ENCODE measurements around the gene EDN2.

The EDN2 gene

GRCh38 chr1:41473738-41474362 is 10.6 kb downstream of the EDN2 start:
- Histone ChIP-seq H3K4me3 (no peak overlapping the region), H3K27ac (peak overlapping the region; percentile 58 to 92)

DNA sequence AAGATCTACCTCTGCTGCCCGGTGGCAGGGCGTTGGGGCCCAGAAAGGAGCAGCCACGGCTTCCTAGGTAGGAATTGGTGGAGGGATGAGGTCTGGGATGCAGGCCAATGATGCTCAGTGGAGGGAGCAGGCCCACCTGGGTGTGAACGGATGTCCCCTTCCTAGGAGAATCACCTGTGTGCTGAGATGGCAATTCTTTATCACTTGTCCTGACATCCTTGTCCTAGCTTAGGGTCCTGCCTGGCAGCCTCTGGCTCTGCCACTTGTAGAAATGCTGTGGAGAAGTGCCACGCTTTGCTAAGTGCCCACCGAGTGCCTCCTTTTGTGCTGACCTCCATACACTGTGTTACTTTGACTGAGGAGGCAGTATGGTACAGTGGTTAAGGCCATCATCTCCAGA is 12.8 kb downstream of the EDN2 start:
- TF ChIP-seq, protein P1, sequence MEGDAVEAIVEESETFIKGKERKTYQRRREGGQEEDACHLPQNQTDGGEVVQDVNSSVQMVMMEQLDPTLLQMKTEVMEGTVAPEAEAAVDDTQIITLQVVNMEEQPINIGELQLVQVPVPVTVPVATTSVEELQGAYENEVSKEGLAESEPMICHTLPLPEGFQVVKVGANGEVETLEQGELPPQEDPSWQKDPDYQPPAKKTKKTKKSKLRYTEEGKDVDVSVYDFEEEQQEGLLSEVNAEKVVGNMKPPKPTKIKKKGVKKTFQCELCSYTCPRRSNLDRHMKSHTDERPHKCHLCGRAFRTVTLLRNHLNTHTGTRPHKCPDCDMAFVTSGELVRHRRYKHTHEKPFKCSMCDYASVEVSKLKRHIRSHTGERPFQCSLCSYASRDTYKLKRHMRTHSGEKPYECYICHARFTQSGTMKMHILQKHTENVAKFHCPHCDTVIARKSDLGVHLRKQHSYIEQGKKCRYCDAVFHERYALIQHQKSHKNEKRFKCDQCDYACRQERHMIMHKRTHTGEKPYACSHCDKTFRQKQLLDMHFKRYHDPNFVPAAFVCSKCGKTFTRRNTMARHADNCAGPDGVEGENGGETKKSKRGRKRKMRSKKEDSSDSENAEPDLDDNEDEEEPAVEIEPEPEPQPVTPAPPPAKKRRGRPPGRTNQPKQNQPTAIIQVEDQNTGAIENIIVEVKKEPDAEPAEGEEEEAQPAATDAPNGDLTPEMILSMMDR (IDR thresholded peaks at IDR 0.05), result no peak
- no peak for DNase-seq (ENCODE audit: low spot score)
- Histone ChIP-seq H3K4me3 (no peak overlapping the region), H3K27ac (no peak overlapping the region)

More at GRCh38 chr1:41473738-41474362, 10.6 kb downstream of the EDN2 start:
- DNase-seq (ENCODE audit: low spot score), result no peak
- TF ChIP-seq, protein P1 (IDR thresholded peaks at IDR 0.05), result no peak

DNA sequence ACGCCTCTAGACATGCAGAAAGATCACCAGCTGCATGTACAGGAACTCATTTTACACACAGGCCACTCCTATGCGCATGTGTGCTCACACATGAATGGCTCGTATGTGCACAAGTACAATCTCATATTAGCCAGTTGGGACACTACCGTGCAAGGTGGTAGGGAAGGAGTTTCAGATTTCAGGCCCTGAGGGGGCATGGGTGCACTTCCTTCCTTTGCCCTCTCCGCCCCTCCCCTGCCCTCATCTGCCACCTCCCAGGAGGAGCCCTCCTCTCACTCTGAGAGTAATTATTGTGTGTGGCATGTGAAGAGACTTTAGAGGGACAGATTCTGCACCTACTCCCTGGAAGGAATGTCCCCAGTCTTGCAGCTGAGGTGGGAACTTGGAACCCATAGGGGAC is 14.8 kb downstream of the EDN2 start:
- DNase-seq (ENCODE audit: low spot score), result no peak
- no peak overlapping the region for H3K4me3 ChIP-seq
- no peak overlapping the region for H3K27ac ChIP-seq
- TF ChIP-seq, protein P1 (IDR thresholded peaks at IDR 0.05), result no peak

- TF ChIP-seq, protein P1 (IDR thresholded peaks at IDR 0.05), result no peak
- no peak for DNase-seq (ENCODE audit: low spot score)
- no peak overlapping the region for H3K27ac ChIP-seq
- H3K4me3 ChIP-seq, result no peak overlapping the region
Measured at GRCh38 chr1:41468122-41468762, 16.2 kb downstream of the EDN2 start.

DNA sequence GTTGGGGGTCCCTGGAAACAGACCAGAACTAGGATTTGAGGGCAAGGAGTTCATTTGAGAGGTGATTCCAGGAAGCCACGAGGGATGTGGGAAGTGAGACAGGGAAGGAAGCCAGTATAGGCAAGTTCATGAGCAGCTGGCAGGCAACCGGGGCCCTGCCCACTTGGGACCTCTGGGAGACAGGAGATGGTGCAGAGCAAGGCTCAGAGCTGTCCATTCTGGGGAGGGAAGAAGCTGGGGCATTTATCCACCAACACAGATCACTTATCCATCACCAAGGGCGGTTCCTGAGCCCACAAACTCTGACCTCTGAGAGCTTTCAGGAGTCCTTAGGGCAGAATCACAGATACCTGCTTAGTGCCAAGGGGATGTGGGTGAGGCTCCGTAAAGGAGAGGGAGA is 16.8 kb downstream of the EDN2 start:
- no peak for DNase-seq (ENCODE audit: low spot score)
- Histone ChIP-seq H3K27ac (no peak overlapping the region), H3K4me3 (no peak overlapping the region)
- TF ChIP-seq, protein P1 (IDR thresholded peaks at IDR 0.05), result no peak

DNA sequence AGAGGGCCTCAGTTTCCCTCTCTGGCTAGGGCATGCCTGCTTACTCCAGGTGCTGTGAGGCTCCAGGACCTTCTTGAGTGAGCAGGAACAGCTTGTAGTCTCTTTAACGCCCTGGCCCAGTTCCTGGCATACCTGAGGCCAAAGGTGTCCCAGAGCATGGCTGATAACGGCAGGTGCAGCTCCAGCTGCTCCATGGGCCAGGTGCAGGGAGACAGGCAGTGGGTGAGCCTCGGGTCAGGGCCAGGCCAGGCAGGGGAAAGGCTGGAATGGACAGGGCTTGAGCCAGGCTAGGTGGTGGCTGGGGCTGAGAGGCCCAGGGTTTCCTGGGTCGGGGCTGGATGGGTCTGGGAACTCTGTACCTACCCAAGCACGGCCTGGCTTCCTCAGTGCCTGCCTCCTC is 18.3 kb downstream of the EDN2 start:
- DNase-seq (ENCODE audit: low spot score), result no peak
- no peak overlapping the region for H3K27ac ChIP-seq
- TF ChIP-seq, protein P1 (IDR thresholded peaks at IDR 0.05), result no peak
- H3K4me3 ChIP-seq, result no peak overlapping the region

GRCh38 chr1:41465741-41466140 is 18.7 kb downstream of the EDN2 start:
- TF ChIP-seq, protein P1 (IDR thresholded peaks at IDR 0.05), result no peak
- Histone ChIP-seq H3K27ac (no peak overlapping the region), H3K4me3 (no peak overlapping the region)
- DNase-seq (ENCODE audit: low spot score), result no peak

Measured in coronary artery (tissue), 2 donors.